HCT116 (cell line): ENCODE results near the gene ACSBG1.

Experiments used
- CEBPB ChIP-seq: IDR thresholded peaks from 2 replicates; pipeline ENCODE4 v1.6.1; 2012; ENCODE audit warnings: low read depth
- EZH2 ChIP-seq: fragments of 200-600 bp; sonication (generic); IDR thresholded peaks from 2 replicates; pipeline ENCODE4 v1.6.1; 2017; ENCODE audit warnings: antibody characterized with exemption, mixed run types
- FOSL1 ChIP-seq: IDR thresholded peaks from 2 replicates; pipeline ENCODE4 v1.6.1; 2012; ENCODE audit warnings: low read depth
- POLR2A ChIP-seq: IDR thresholded peaks from 2 replicates; pipeline ENCODE4 v1.7.0; 2011; ENCODE audit warnings: borderline replicate concordance; ENCODE audit not compliant: insufficient read depth, insufficient read length; ENCODE audit errors: extremely low read depth
- POLR2AphosphoS5 ChIP-seq: IDR thresholded peaks from 2 replicates; pipeline ENCODE4 v1.6.1; 2011; ENCODE audit warnings: mild to moderate bottlenecking, low read depth, low read length, moderate library complexity
- SIN3A ChIP-seq: IDR thresholded peaks from 2 replicates; pipeline ENCODE4 v1.6.1; 2012; ENCODE audit warnings: low read depth
- ZFX ChIP-seq: fragments of 450-650 bp; IDR thresholded peaks from 2 replicates; pipeline ENCODE4 v1.6.1; 2017
- TF ChIP-seq, protein P1 (sequence below), 3 experiments: fragments of 200-600 bp in 1 of 3; sonication (generic) in 1 of 3; IDR thresholded peaks in 2 of 3; conservative IDR thresholded peaks in 1 of 3; 2 replicates each; pipeline ENCODE4 v1.5.1; 2012 to 2017; ENCODE audit warnings: low read depth in 2 of 3, low read length in 2 of 3, antibody characterized with exemption in 1 of 3, borderline replicate concordance in 1 of 3, control low read depth in 1 of 3, mild to moderate bottlenecking in 1 of 3, mixed read lengths in 1 of 3, mixed run types in 1 of 3, moderate library complexity in 1 of 3; ENCODE audit not compliant: insufficient read depth in 1 of 3

GRCh38 chr15:78127882-78128281 is 106.5 kb downstream of the ACSBG1 start:
- TF ChIP-seq EZH2 (no peak), POLR2AphosphoS5 (no peak), SIN3A (no peak), POLR2A (no peak), ZFX (no peak), CEBPB (no peak), FOSL1 (no peak)
- TF ChIP-seq, protein P1, sequence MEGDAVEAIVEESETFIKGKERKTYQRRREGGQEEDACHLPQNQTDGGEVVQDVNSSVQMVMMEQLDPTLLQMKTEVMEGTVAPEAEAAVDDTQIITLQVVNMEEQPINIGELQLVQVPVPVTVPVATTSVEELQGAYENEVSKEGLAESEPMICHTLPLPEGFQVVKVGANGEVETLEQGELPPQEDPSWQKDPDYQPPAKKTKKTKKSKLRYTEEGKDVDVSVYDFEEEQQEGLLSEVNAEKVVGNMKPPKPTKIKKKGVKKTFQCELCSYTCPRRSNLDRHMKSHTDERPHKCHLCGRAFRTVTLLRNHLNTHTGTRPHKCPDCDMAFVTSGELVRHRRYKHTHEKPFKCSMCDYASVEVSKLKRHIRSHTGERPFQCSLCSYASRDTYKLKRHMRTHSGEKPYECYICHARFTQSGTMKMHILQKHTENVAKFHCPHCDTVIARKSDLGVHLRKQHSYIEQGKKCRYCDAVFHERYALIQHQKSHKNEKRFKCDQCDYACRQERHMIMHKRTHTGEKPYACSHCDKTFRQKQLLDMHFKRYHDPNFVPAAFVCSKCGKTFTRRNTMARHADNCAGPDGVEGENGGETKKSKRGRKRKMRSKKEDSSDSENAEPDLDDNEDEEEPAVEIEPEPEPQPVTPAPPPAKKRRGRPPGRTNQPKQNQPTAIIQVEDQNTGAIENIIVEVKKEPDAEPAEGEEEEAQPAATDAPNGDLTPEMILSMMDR (IDR thresholded peaks at IDR 0.05 in 2 of 3, conservative IDR thresholded peaks at IDR 0.05 in 1 of 3; ENCODE audit: borderline replicate concordance in 1 of 3, insufficient read depth in 1 of 3, low read depth in 2 of 3, low read length in 2 of 3): no peak
